Activated CD8-positive, alpha-beta T cell treated with anti-CD3 and anti-CD28 coated beads for 36 hours (primary cell): ENCODE results near the gene CUL9. TPM values are rescaled to one million over a fixed set of nuclear protein-coding genes. Genes with fewer than 3 reads are reported as not detected.
A peak's percentile ranks its signal among the peaks of the same experiment; 100 is the strongest.

Experiments used
- ATAC-seq: fragments of 200-7000 bp; cut with Tn5 transposase; one replicate; pipeline ENCODE4 v1.10.0; 2021; ENCODE audit warnings: mild to moderate bottlenecking, moderate library complexity
- CTCF ChIA-PET: fragments of 350-600 bp; sonication (Branson Sonifier 250); formaldehyde crosslinking; loops from one replicate; lab custom pipeline; 2021; ENCODE audit warnings: antibody characterized with exemption; lab: Charles Lee
- POLR2A ChIA-PET: fragments of 350-600 bp; sonication (Branson Sonifier 250); formaldehyde crosslinking; loops from one replicate; lab custom pipeline; 2021; ENCODE audit warnings: antibody characterized with exemption; lab: Charles Lee
- DNase-seq: peaks from one replicate; pipeline ENCODE4 v3.0.0-alpha.2; 2020
- H3K27ac Mint-ChIP-seq: one replicate; pipeline ENCODE4 v1.8.0; 2021; ENCODE audit warnings: mild to moderate bottlenecking, mixed read lengths
- H3K27me3 Mint-ChIP-seq: one replicate; pipeline ENCODE4 v1.8.0; 2021; ENCODE audit warnings: mixed read lengths
- H3K36me3 Mint-ChIP-seq: one replicate; pipeline ENCODE4 v1.8.0; 2021; ENCODE audit warnings: low read depth, mixed read lengths
- H3K4me1 Mint-ChIP-seq: one replicate; pipeline ENCODE4 v1.8.0; 2021; ENCODE audit warnings: low read depth, mixed read lengths
- H3K4me3 Mint-ChIP-seq: one replicate; pipeline ENCODE4 v1.8.0; 2021; ENCODE audit warnings: mild to moderate bottlenecking, moderate library complexity, mixed read lengths
- H3K9me3 Mint-ChIP-seq: one replicate; pipeline ENCODE4 v1.8.0; 2021; ENCODE audit warnings: mixed read lengths
- CTCF ChIP-seq: fragments of 200-600 bp; IDR thresholded peaks from one replicate; pipeline ENCODE4 v1.8.0; 2022; ENCODE audit warnings: antibody characterized with exemption, mild to moderate bottlenecking
- intact Hi-C: fragments of 100-400 bp; cut with micrococcal nuclease; formaldehyde crosslinking; loops from one replicate; pipeline ENCODE4 v1.10.0; 2022
- total RNA-seq, 2 experiments: library from RNA; stranded (reverse); gene quantifications; one replicate each; pipeline ENCODE4 v1.2.3, GENCODE V29; 2021

CUL9 gene
- total RNA-seq, 2 experiments from 2014 or later = 38.8 to 43.1 TPM

GRCh38 chr6:43255408-43256054 lies 73.5 kb downstream of the CUL9 start:
- intact Hi-C loops = no loop called here
- CTCF ChIA-PET = interaction anchor here (0.8 to 2.1 kb wide), 3 partner anchors 9 to 252 kb away, joined by 3 to 6 read pairs (median 4); no protein-coding TSS in a partner anchor
- no peak for TF ChIP-seq CTCF
- Mint-ChIP-seq H3K36me3 (no peaks in the 10 kb centered on the region), H3K4me3 (no peak overlapping the region), H3K27ac (no peak overlapping the region), H3K27me3 (peaks cover 27% of the 10 kb centered on the region), H3K4me1 (peaks cover 28% of the 10 kb centered on the region), H3K9me3 (no peaks in the 10 kb centered on the region)
- no peak for ATAC-seq
- DNase-seq = no peak
- POLR2A ChIA-PET = interaction anchor here (1.1 kb wide), 1 partner anchor 25 kb away, joined by 3 read pairs; no protein-coding TSS in a partner anchor

- peaks cover 15% of the 10 kb centered on the region for H3K4me1 Mint-ChIP-seq
- ChIA-PET CTCF (interaction anchor here (1.8 to 2.1 kb wide), 2 partner anchors 141 to 250 kb away, joined by 4 to 6 read pairs; no protein-coding TSS in a partner anchor), POLR2A (no interaction called here)
- no peak overlapping the region for H3K4me3 Mint-ChIP-seq
- ATAC-seq (no peak), DNase-seq (no peak)
- H3K9me3 Mint-ChIP-seq = no peaks in the 10 kb centered on the region
- TF ChIP-seq CTCF = no peak
- H3K36me3 Mint-ChIP-seq = no peaks in the 10 kb centered on the region
- intact Hi-C loops = no loop called here
- peaks cover 15% of the 10 kb centered on the region for H3K27me3 Mint-ChIP-seq
- H3K27ac Mint-ChIP-seq = no peak overlapping the region
Observed at GRCh38 chr6:43256670-43257366, 74.8 kb downstream of the CUL9 start.

GRCh38 chr6:43257367-43258145 lies 75.6 kb downstream of the CUL9 start:
- POLR2A ChIA-PET = no interaction called here
- peak; percentile 62 for ATAC-seq
- Mint-ChIP-seq H3K36me3 (no peaks in the 10 kb centered on the region), H3K27ac (no peak overlapping the region), H3K9me3 (no peaks in the 10 kb centered on the region), H3K4me3 (no peak overlapping the region), H3K4me1 (peaks cover 14% of the 10 kb centered on the region), H3K27me3 (peaks cover 13% of the 10 kb centered on the region)
- intact Hi-C loops = no loop called here
- no peak for TF ChIP-seq CTCF
- peak; percentile 52 for DNase-seq
- CTCF ChIA-PET = interaction anchor here (1.5 kb wide), 1 partner anchor 29 kb away, joined by 5 read pairs; the partner anchor contains the start of gene DNPH1

GRCh38 chr6:43258180-43258579 lies 76.2 kb downstream of the CUL9 start:
- Mint-ChIP-seq H3K27ac (no peak overlapping the region), H3K9me3 (no peaks in the 10 kb centered on the region), H3K27me3 (peaks cover 7% of the 10 kb centered on the region), H3K4me3 (no peak overlapping the region), H3K4me1 (peaks cover 14% of the 10 kb centered on the region), H3K36me3 (no peaks in the 10 kb centered on the region)
- ChIA-PET POLR2A (no interaction called here), CTCF (interaction anchor here (1.5 kb wide), 1 partner anchor 29 kb away, joined by 5 read pairs; the partner anchor contains the start of gene DNPH1)
- TF ChIP-seq CTCF = no peak
- ATAC-seq = no peak
- intact Hi-C loops = no loop called here
- DNase-seq = no peak
